Glomerular endothelial cell (primary cell): Measurements from ENCODE around the gene NLGN2. TPM values are rescaled to one million over a fixed set of nuclear protein-coding genes. Genes with fewer than 3 reads are reported as not detected.
A peak's percentile ranks its signal among the peaks of the same experiment; 100 is the strongest.

ENCODE experiments used
- DNase-seq: peaks from one replicate; pipeline ENCODE4 v3.0.0-alpha.2; 2011; ENCODE audit warnings: low read depth, low spot score; ENCODE audit errors: extremely low read depth
- total RNA-seq: library from RNA; depleted of rRNA; stranded (reverse); fragments of >200 nt; gene quantifications from 2 replicates; pipeline ENCODE4 v1.2.3, GENCODE V29; 2015

The NLGN2 gene
- total RNA-seq, 1 donor from 2014 or later = 21.7 TPM

GRCh38 chr17:7391307-7391706 lies 16.3 kb upstream of the NLGN2 start:
- DNase-seq = no peak

DNA sequence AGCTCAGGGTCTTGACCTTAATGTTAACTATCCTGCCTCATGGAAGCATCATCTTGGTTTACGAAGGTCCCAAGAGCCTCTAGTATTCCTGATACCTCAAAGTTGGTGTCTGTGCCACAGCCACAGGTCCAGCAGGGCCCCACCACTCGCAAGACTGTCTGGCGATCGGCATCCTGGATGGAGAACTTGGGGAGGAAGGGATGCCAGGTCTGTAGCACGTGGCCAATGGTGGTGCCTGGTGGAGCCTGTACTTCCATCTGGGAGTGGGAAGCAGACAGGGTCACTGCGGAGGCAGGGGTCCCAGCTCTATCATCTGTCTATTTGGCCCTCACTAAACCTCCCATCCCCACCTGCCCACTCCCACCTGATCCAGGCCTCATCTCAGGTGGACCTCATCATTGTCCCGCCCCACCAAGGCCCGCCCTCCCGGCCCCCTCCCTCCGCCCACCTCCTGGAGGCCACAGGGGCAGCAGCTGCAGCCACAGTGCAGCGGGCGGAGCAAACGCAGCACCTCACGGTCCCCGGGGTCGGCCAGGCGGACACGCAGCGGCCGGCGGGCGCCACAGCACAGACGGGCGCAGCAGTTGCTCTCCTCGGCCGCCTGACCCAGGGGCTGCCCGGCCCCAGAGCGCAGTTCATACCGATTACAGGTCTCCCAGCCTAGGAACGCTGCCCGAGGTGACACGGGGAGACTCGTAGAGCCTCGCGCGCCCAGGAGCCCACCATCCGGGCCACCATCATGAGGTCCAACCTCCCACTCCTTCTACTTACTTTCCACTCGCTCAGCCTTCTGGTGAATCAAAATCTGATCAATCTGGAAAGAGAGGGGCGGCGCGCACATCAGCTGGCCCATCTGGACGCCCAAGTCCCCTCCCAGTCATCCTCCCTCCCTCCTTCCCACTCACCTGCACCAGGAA lies 14.7 kb upstream of the NLGN2 start:
- DNase-seq = no peak

DNA sequence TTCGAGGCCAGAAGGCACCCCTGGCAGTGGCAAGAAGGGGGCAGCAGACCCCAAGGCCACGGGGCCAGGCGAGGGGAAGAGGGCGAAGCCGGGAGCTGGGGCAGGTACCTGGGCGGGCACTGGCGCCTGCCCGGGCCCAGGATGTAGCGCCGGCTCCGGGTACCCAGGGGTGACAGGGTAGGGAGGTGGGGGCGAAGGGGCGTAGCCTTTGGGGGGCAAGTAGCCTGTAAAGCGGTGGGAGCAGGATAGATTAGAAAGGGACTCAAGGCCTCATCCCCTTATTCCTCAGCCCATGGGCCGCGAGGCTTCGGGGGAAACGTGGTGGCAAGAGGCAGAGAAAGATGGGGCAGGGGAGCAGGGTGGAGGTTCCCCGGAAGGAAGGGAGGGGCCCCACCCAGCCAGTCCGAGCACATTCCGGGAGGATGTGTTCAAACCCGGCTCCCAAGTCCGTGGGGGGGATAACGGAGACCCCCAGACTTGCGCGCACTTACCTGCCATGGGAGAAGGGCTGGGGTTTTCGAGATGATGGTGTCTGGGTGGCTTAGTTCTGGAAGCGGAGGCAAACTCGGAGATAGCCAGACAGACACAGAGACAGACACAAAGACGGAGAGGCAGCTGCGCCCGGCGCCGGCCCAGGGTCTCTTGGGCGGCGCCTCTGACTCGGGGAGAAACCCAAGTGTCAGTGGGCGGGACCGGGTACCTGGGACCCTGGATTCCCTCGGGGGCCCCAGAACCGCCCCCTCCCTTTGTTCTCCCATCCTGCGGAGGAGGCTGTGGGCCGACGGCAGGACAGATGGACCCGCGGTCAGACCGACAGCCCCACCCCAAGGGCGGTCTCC lies 13.8 kb upstream of the NLGN2 start:
- no peak for DNase-seq

DNA sequence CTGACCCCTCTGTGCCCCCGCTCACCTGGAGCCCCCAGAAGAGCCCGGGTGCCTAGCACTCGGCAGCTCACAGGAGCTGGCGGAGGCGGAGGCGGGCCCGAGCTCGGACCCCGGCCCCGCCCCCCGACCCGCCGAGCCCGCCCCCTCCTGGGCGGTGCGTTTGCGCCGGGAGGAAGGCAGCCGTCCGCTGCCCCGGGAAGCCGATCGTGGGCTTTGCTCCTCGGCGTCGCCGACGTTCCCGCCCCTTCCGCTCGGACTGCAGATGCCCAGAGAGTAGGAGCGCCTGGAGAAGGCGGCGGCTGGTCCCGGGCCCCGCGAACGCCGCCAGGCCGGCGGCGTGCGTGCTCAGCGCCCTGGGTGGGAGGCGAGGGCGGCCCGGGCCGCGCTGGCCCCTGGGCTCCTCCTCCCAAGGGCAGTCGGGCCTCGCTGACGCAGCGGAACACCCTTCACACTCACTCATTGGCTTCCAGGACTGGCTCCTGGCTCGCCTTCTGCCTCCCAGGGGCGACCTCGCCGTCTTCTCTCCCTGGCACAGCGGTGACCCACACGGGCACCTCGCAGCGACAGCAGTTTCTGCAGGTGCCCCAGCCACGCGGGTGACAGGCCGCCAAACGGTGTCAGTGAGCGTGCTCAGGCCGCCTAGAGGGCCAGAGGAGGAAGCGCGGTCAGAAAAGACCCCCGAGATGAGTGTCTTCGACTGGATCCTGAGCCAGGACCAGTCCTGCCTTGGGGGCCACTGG lies 13.0 kb upstream of the NLGN2 start, which contains the start of gene PLSCR3:
Gene PLSCR3, minus strand, starts transcription at position 74 of the 740 bp plus-strand sequence. CDS start 415 bp downstream, outside the sequence.
- no peak for DNase-seq

- no peak for DNase-seq
These were observed 11.5 kb upstream of the NLGN2 start for GRCh38 chr17:7396147-7396546.

DNA sequence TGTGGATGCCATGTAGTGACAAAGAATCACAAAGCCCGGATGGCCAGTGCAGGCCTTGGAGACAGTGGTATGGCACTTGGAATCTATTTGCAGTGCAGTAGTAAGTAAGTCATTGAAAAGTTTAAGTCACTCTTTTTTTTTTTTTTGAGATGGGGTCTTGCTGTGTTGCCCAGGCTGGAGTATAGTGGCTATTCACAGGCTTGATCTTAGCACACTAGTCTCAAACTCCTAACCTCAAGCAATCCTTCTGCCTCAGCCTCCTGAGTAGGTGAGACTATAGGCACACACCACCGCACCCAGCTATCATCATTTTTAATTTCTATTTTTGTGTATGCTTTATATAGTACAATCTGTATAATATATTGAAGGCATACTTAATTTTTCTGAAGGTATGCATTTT lies 9.0 kb upstream of the NLGN2 start:
- DNase-seq = no peak

- DNase-seq = no peak
These were observed 4.5 kb upstream of the NLGN2 start for GRCh38 chr17:7403043-7403726.

GRCh38 chr17:7403727-7403976 lies 4.0 kb upstream of the NLGN2 start:
- no peak for DNase-seq

- peak; percentile 93 for DNase-seq
These were observed 3.5 kb upstream of the NLGN2 start, which contains the start of gene TMEM256 for GRCh38 chr17:7403977-7404736. Gene TMEM256 (minus strand): TSS chr17:7404097. CDS start chr17:7404084, 13 bp downstream.

DNA sequence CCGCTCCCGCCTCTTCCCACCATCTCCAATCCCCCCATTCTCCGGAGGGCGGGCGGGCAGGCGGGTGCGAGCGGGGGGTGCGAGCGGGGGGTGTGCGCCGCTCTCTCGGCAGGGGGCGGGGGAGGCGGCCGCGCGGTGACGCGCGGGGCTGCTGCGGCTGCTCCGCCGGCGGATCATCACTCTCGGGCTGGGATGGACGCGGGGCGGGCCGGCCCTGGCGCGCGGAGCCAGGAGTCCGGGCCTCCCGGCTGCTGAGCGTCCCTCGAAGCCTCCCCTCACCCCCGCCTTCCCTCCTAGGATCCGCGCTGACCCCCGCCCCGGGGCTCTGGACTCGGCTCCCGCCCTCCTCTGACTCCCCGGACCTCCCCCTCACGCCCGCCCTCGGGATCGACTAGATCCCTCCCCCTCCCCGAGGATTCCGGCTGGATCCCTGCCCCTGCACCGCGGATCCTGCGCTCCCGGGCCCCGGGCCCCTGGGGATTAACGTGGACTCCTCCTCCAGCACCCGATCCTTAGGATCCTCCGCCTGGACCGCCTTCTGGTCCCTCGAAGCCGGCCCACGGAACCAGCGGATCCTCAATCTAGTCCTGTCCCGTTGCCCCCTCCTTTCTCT lies 2.8 kb upstream of the NLGN2 start:
- no peak for DNase-seq

DNA sequence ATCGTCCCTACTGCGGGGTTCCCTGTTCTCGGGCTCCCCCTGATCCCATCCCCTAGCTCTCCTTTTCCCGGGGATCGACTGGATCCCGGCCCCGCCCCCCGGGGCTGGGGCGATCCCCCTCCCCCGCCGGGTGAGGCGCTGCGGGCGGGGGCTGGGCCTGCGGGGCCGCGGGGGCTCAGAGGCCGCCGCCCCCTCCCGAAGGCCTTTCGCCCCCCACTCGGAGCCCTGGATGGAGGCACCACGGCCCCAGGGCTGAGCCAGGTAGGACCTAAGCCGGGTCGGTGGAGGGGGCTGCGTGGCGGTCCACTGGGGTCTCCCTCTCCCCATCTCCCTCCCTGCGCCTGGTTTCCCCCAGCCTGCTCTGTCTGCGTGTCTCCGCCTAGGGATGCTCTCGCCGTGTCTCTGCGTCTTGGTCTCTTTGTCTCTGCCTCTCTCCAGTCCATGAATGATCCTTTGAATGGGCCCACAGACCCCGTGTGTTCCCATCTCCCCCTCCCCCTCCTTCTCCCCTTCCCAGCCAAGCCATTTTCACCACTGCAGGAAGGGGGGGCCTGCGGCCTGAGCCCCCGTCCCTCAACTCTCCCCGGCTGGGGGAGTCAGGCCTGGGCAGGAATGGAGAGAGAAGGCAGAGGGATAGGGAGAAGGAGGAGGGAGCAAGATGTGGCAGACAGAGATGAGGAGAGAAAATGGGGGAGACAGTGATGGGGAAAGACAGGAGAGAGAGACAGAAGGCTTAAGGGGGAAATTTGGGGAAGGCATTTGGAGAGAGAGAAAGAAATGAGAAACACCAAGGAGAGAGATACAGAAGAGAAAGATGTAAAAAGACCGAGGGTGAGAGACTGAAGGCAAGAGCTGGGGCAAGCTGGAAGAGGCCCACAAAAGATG lies 2.1 kb upstream of the NLGN2 start:
- DNase-seq = no peak

DNA sequence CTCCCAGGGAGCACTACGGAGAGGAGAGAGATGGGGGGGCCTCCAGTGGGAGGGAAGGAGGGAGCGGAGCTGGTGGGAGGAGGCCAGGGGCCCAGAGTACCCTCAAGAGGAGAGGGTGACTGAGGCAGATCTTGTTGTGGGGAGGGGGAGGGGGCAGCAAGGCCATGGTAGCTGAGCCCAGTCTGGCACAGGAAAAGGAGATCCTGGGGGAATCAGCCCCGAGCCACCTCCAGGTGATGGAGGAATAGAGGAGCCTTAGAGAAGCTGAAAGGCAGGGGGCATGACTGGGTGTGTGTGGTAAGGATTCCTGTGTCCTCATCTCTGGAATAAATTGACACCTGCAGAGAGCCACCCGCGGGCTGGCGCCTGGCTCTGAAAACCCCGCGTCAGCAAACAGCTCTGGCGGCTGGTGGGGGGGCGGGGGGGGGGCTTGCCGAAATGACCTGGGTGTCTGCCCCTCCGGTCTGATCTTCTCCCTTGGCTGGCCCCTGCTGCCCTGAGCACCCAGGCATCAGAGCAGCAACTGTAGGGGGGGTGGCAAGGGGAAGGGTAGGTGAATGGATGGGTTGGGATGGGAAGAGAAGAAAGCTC lies 1.3 kb upstream of the NLGN2 start:
- no peak for DNase-seq

GRCh38 chr17:7407082-7407481 lies 563 bp upstream of the NLGN2 start:
- no peak for DNase-seq

GRCh38 chr17:7408252-7408727 lies 645 bp downstream of the NLGN2 start:
- no peak for DNase-seq

DNA sequence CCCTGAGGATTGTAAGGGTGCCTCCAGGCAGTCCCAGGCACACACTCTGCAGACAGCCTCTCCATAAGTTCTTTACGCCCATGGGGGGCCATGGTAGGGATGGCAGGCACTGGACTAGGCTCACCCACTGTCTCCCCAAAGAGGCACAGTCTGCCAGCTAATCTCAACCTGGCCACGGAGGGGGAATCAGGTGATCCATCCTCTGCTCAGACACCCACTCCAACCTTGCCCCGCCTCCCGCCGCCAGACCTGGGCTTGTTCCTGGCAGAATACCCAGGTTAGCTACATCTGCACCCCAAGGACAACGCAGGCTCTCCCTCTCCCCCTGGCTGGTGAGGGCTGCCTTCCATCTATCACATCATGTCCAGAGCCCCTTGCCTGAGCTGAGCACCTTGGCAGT lies 1.2 kb downstream of the NLGN2 start:
- no peak for DNase-seq

DNA sequence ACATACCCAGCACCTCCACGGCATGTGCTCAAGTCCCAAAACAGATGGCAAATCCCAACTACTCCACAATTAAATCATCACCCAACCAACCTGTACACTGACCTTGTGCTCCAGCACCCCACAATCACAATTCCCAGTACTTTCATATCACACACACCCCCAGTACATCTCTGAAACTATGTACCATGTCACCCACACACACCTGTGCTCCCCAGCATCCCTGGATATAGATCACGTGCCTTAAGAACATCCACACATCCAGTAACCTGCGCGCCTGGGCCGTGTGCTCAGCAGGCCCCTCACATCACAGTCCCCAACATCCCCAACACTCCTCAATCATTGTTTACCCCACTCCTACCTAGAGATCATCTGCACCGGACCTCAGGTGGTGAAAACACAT lies 2.1 kb downstream of the NLGN2 start:
- no peak for DNase-seq

DNA sequence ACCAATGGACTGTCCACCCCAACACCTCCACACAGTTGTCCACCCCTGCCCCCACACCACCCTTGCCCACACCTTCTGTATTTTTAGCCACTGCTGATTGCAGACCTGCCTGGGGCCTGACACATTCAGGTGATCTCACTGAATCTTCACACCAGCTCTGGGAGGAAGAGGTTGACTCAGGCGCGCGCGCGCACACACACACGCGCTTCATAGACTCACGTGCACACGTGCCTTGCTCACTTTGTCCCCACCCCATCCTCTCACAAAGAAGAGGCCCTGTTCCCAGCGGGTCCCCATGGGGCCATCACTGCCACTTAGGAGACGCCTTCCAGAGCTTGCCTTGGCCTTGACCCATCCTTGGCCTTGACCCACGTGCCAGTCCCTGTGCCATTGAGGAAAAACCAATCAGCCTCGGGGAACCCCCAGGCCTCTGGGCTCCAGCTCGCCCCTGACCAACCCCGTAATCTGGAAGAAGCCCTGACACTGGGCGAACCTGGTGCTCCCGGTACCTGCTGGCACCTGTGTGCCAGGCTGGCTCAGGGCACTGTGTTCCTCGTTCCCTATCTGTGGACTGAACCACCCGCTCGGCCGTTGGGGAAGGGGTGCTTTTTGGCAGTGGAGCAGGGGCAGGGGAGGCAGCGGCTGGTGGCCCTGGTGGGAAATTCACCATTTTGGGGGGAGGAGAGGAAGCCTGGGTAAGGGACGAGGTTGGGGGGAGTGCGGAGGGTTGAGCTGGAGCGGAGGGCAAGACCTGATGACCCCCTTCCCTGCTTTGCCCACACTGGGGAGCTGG lies 3.2 kb downstream of the NLGN2 start:
- no peak for DNase-seq
